ENCODE measurements around the gene NTRK3. TPM values are rescaled to one million over a fixed set of nuclear protein-coding genes. Genes with fewer than 3 reads are reported as not detected.

The NTRK3 gene
- total and polyA plus RNA-seq, 2 of the 8 experiments (the other 6 are each of a cell fraction or from before 2014, with no cell fraction given): 4.5 to 6.8 TPM

GRCh38 chr15:88188300-88188699 is 68.2 kb downstream of the NTRK3 start (continued):
- TF ChIP-seq NANOG (IDR thresholded peaks at IDR 0.05; ENCODE audit: insufficient read depth, low read depth, low read length, poor library complexity, severe bottlenecking) (no peak), CHD2 (IDR thresholded peaks at IDR 0.05; ENCODE audit: low read length) (no peak), BCL11A (IDR thresholded peaks at IDR 0.05; ENCODE audit: low read depth in 2 of 2, low read length in 2 of 2) (no peak), BACH1 (IDR thresholded peaks at IDR 0.05; ENCODE audit: low read length) (no peak)
